Stimulated activated CD4-positive, alpha-beta T cell treated with anti-CD3 and anti-CD28 coated beads, Interleukin-12 subunit alpha, Interleukin-12 subunit beta, amount 100 ng/mL, for 24 hours (primary cell): Measurements from ENCODE around the gene MGST1.
"Not testable (repeated sequence)": the region's sequence is repeated elsewhere in the genome, so short reads cannot be mapped to it uniquely, and the experiment has no call there.

Source experiments
- DNase-seq, 2 experiments: peaks; one replicate each; pipeline ENCODE4 v3.0.0-alpha.2; 2020; ENCODE audit warnings: low read depth in 2 of 2

Gene MGST1

GRCh38 chr12:16352481-16352880 is 5.0 kb downstream of the MGST1 start:
- DNase-seq, result no peak

- no peak for DNase-seq
These were observed 11.4 kb downstream of the MGST1 start for GRCh38 chr12:16358878-16359277.

- peak in 1 of 2 experiments; percentile 16 for DNase-seq
These were observed 12.4 kb downstream of the MGST1 start for GRCh38 chr12:16359512-16360491.

- no peak for DNase-seq
These were observed 13.8 kb downstream of the MGST1 start for GRCh38 chr12:16361142-16361783.

GRCh38 chr12:16362550-16362949 is 15.1 kb downstream of the MGST1 start:
- no peak for DNase-seq

GRCh38 chr12:16369156-16369555 is 21.7 kb downstream of the MGST1 start:
- DNase-seq, result no peak

GRCh38 chr12:16370096-16370495 is 22.7 kb downstream of the MGST1 start:
- no peak for DNase-seq

- DNase-seq, result not testable (repeated sequence)
These were observed 35.3 kb downstream of the MGST1 start for GRCh38 chr12:16382652-16383312.

- DNase-seq, result no peak
These were observed 37.3 kb downstream of the MGST1 start for GRCh38 chr12:16384732-16385131.

GRCh38 chr12:16385782-16386646 is 38.6 kb downstream of the MGST1 start:
- DNase-seq, result no peak

GRCh38 chr12:16387919-16388318 is 40.5 kb downstream of the MGST1 start:
- DNase-seq, result no peak

GRCh38 chr12:16389594-16389993 is 42.1 kb downstream of the MGST1 start:
- DNase-seq, result no peak

GRCh38 chr12:16392846-16393535 is 45.5 kb downstream of the MGST1 start:
- DNase-seq, result no peak

- no peak for DNase-seq
These were observed 51.7 kb downstream of the MGST1 start for GRCh38 chr12:16399101-16399500.

GRCh38 chr12:16401835-16402234 is 54.4 kb downstream of the MGST1 start:
- not testable (repeated sequence) for DNase-seq

GRCh38 chr12:16407346-16407745 is 59.9 kb downstream of the MGST1 start:
- DNase-seq, result no peak
